Fibroblast of lung (primary cell): ENCODE measurements around the gene RPS6KC1. TPM values are rescaled to one million over a fixed set of nuclear protein-coding genes. Genes with fewer than 3 reads are reported as not detected.
A peak's percentile ranks its signal among the peaks of the same experiment; 100 is the strongest.

Experiments used
- DNase-seq, 2 donors: peaks; one replicate each; pipeline versions ENCODE4 v3.0.0 to v3.0.0-alpha.2; 2010; ENCODE audit warnings: low read depth in 2 of 2
- H2AFZ ChIP-seq: 2 replicates; pipeline ENCODE4 v1.5.1; 2012; ENCODE audit warnings: low read length, control low read depth, inconsistent platforms
- H3K27ac ChIP-seq: 2 replicates; pipeline ENCODE4 v1.5.1; 2011; ENCODE audit warnings: low read length, control low read depth; ENCODE audit not compliant: insufficient read depth
- H3K27me3 ChIP-seq: 2 replicates; pipeline ENCODE4 v1.5.1; 2011; ENCODE audit warnings: mild to moderate bottlenecking, low read length; ENCODE audit not compliant: control insufficient read depth, insufficient read depth
- H3K36me3 ChIP-seq: 2 replicates; pipeline ENCODE4 v1.5.1; 2011; ENCODE audit warnings: low read length; ENCODE audit not compliant: control insufficient read depth, insufficient read depth
- H3K4me1 ChIP-seq: 2 replicates; pipeline ENCODE4 v1.5.1; 2011; ENCODE audit warnings: low read length; ENCODE audit not compliant: control insufficient read depth, insufficient read depth; ENCODE audit errors: extremely low read depth
- H3K4me2 ChIP-seq: 2 replicates; pipeline ENCODE4 v1.5.1; 2011; ENCODE audit warnings: low read length, control low read depth; ENCODE audit not compliant: insufficient read depth; ENCODE audit errors: extremely low read depth
- H3K4me3 ChIP-seq, 4 experiments: fragments of 200-600 bp in 1 of 4; sonication (generic) in 1 of 4; replicated peaks in 1 of 4; 2 replicates each; pipeline ENCODE4 v1.5.1; 2011 to 2016; ENCODE audit warnings: low read length in 4 of 4, low read depth in 3 of 4, mild to moderate bottlenecking in 3 of 4, control low read depth in 2 of 4, inconsistent platforms in 1 of 4, mixed read lengths in 1 of 4; ENCODE audit not compliant: insufficient read depth in 1 of 4; ENCODE audit errors: control extremely low read depth in 1 of 4
- H3K79me2 ChIP-seq: 2 replicates; pipeline ENCODE4 v1.5.1; 2012; ENCODE audit warnings: mild to moderate bottlenecking, low read length, inconsistent platforms; ENCODE audit not compliant: control insufficient read depth, insufficient read depth
- H3K9ac ChIP-seq: 2 replicates; pipeline ENCODE4 v1.5.1; 2011; ENCODE audit warnings: mild to moderate bottlenecking, low read length, control low read depth; ENCODE audit not compliant: insufficient read depth
- H3K9me3 ChIP-seq: 2 replicates; pipeline ENCODE4 v1.5.1; 2012; ENCODE audit warnings: low read depth, low read length; ENCODE audit not compliant: control insufficient read depth, insufficient read depth
- H4K20me1 ChIP-seq: 2 replicates; pipeline ENCODE4 v1.5.1; 2011; ENCODE audit warnings: low read length; ENCODE audit not compliant: control insufficient read depth, insufficient read depth; ENCODE audit errors: extremely low read depth
- EZH2 ChIP-seq: IDR thresholded peaks from 2 replicates; pipeline ENCODE4 v1.5.1; 2012; ENCODE audit warnings: low read length, control low read depth, mild to moderate bottlenecking; ENCODE audit errors: missing control alignments
- polyA plus RNA-seq, 2 donors: library from polyadenylated mRNA; depleted of rRNA in 1 of 2; stranded (reverse) in 1 of 2; unstranded in 1 of 2; fragments of >200 nt; gene quantifications; 2 replicates each; pipeline ENCODE4 v1.2.1, GENCODE V29; 2011 to 2012; ENCODE audit warnings: missing spikeins in 1 of 2
- total RNA-seq: library from RNA; depleted of rRNA; stranded (reverse); fragments of >200 nt; gene quantifications from 2 replicates; pipeline ENCODE4 v1.2.1, GENCODE V29; 2014
- TF ChIP-seq, protein P1 (sequence below), 2 donors: IDR thresholded peaks in 1 of 2; conservative IDR thresholded peaks in 1 of 2; 1 replicate in 1 of 2; 2 replicates in 1 of 2; pipeline ENCODE4 v1.5.1; 2011 to 2012; ENCODE audit warnings: low read length in 2 of 2, control low read depth in 1 of 2, inconsistent platforms in 1 of 2, low read depth in 1 of 2, mild to moderate bottlenecking in 1 of 2

The RPS6KC1 gene
- total and polyA plus RNA-seq, 2 donors (not counting 1 experiment from before 2014, with no cell fraction given), result 20.9 to 33.5 TPM

GRCh38 chr1:213136190-213136917, 85.3 kb downstream of the RPS6KC1 start:
- TF ChIP-seq, protein P1, sequence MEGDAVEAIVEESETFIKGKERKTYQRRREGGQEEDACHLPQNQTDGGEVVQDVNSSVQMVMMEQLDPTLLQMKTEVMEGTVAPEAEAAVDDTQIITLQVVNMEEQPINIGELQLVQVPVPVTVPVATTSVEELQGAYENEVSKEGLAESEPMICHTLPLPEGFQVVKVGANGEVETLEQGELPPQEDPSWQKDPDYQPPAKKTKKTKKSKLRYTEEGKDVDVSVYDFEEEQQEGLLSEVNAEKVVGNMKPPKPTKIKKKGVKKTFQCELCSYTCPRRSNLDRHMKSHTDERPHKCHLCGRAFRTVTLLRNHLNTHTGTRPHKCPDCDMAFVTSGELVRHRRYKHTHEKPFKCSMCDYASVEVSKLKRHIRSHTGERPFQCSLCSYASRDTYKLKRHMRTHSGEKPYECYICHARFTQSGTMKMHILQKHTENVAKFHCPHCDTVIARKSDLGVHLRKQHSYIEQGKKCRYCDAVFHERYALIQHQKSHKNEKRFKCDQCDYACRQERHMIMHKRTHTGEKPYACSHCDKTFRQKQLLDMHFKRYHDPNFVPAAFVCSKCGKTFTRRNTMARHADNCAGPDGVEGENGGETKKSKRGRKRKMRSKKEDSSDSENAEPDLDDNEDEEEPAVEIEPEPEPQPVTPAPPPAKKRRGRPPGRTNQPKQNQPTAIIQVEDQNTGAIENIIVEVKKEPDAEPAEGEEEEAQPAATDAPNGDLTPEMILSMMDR (conservative IDR thresholded peaks at IDR 0.05 in 1 of 2, IDR thresholded peaks at IDR 0.05 in 1 of 2; ENCODE audit: low read depth in 1 of 2, low read length in 2 of 2), result no peak
- TF ChIP-seq EZH2, result no peak
- no peaks in the 10 kb centered on the region for H3K9me3 ChIP-seq
- no peak overlapping the region for H2AFZ ChIP-seq
- no peak for DNase-seq
- H3K36me3 ChIP-seq, result no peaks in the 10 kb centered on the region
- no peaks in the 10 kb centered on the region for H4K20me1 ChIP-seq
- no peak overlapping the region for H3K27ac ChIP-seq
- H3K4me2 ChIP-seq, result no peak overlapping the region
- H3K79me2 ChIP-seq, result no peaks in the 10 kb centered on the region
- no peaks in the 10 kb centered on the region for H3K4me1 ChIP-seq
- H3K4me3 ChIP-seq, result no peak overlapping the region
- no peak overlapping the region for H3K9ac ChIP-seq
- no peaks in the 10 kb centered on the region for H3K27me3 ChIP-seq

DNA sequence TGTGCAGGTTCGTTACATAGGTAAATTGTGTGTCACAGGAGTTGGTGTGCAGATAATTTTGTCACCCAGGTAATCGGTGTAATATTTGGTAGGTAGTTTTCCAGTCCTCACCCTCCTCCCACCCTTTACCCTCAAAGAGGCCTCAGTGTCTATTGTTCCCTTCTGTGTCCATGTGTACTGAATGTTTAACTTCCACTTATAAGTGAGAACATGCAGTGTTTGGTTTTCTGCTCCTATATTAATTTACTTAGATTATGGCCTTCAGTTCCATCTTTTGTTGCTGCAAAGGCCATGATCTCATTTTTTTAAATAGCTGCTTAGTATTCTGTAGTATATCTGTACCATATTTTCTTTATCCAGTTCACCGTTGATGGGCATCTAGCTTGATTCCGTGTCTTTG, 87.3 kb downstream of the RPS6KC1 start:
- no peak for DNase-seq
- Histone ChIP-seq H3K4me2 (no peak overlapping the region), H3K4me3 (no peak overlapping the region), H3K9ac (no peak overlapping the region), H2AFZ (no peak overlapping the region), H3K27ac (no peak overlapping the region), H3K9me3 (no peaks in the 10 kb centered on the region), H3K27me3 (no peaks in the 10 kb centered on the region), H3K79me2 (no peaks in the 10 kb centered on the region), H3K36me3 (no peaks in the 10 kb centered on the region), H4K20me1 (no peaks in the 10 kb centered on the region), H3K4me1 (no peaks in the 10 kb centered on the region)
- no peak for TF ChIP-seq EZH2
- TF ChIP-seq, protein P1 (conservative IDR thresholded peaks at IDR 0.05 in 1 of 2, IDR thresholded peaks at IDR 0.05 in 1 of 2; ENCODE audit: low read depth in 1 of 2, low read length in 2 of 2), result no peak

- no peak overlapping the region for H3K27ac ChIP-seq
- DNase-seq, result peak; percentile 36 to 71
- H3K9me3 ChIP-seq, result no peaks in the 10 kb centered on the region
- no peak overlapping the region for H3K4me3 ChIP-seq
- no peaks in the 10 kb centered on the region for H3K79me2 ChIP-seq
- H3K4me2 ChIP-seq, result no peak overlapping the region
- no peak for TF ChIP-seq EZH2
- TF ChIP-seq, protein P1 (conservative IDR thresholded peaks at IDR 0.05 in 1 of 2, IDR thresholded peaks at IDR 0.05 in 1 of 2; ENCODE audit: low read depth in 1 of 2, low read length in 2 of 2), result no peak
- no peak overlapping the region for H3K9ac ChIP-seq
- no peaks in the 10 kb centered on the region for H3K36me3 ChIP-seq
- no peak overlapping the region for H2AFZ ChIP-seq
- H4K20me1 ChIP-seq, result no peaks in the 10 kb centered on the region
- no peaks in the 10 kb centered on the region for H3K27me3 ChIP-seq
- H3K4me1 ChIP-seq, result no peaks in the 10 kb centered on the region
Measured at GRCh38 chr1:213138892-213139291, 87.9 kb downstream of the RPS6KC1 start.
